Gastroesophageal sphincter (tissue), 4 donors: ENCODE data around the gene PDIA4. TPM values are rescaled to one million over a fixed set of nuclear protein-coding genes. Genes with fewer than 3 reads are reported as not detected.
A peak's percentile ranks its signal among the peaks of the same experiment; 100 is the strongest.

Experiments
- ATAC-seq: fragments of 150-250 bp; one replicate; pipeline ENCODE4 v1.9.1; 2016; ENCODE audit warnings: mild to moderate bottlenecking, moderate library complexity
- H3K27ac ChIP-seq, 4 donors: fragments of 200-600 bp; sonication (generic) in 3 of 4; 1 replicate in 3 of 4; 2 replicates in 1 of 4; pipeline ENCODE4 v1.5.1; 2016 to 2019
- H3K27me3 ChIP-seq: fragments of 200-600 bp; sonication (generic); one replicate; pipeline ENCODE4 v1.5.1; 2019
- H3K36me3 ChIP-seq, 2 donors: fragments of 200-600 bp; sonication (generic); one replicate each; pipeline ENCODE4 v1.5.1; 2019; ENCODE audit warnings: control low read depth in 1 of 2
- H3K4me1 ChIP-seq, 3 donors: fragments of 200-600 bp; sonication (generic); 1 replicate in 2 of 3; 2 replicates in 1 of 3; pipeline ENCODE4 v1.5.1; 2016 to 2019; ENCODE audit warnings: control low read depth in 2 of 3
- H3K4me3 ChIP-seq, 2 donors: fragments of 200-600 bp; sonication (generic); one replicate each; pipeline ENCODE4 v1.5.1; 2019; ENCODE audit warnings: mild to moderate bottlenecking in 1 of 2, moderate library complexity in 1 of 2
- H3K9me3 ChIP-seq, 3 donors: fragments of 200-600 bp; sonication (generic); one replicate each; pipeline ENCODE4 v1.5.1; 2017 to 2019; ENCODE audit warnings: control low read depth in 2 of 3
- CTCF ChIP-seq, 4 experiments: fragments of 200-600 bp in 2 of 4; fragments of 450-650 bp in 2 of 4; sonication (generic) in 1 of 4; IDR thresholded peaks; one replicate each; pipeline ENCODE4 v1.5.1; 2017 to 2019; ENCODE audit warnings: antibody characterized with exemption in 4 of 4, mild to moderate bottlenecking in 2 of 4, moderate library complexity in 2 of 4
- EP300 ChIP-seq: sonication (generic); formaldehyde crosslinking; IDR thresholded peaks from one replicate; pipeline ENCODE4 v1.6.1; 2017; ENCODE audit warnings: antibody characterized with exemption, mild to moderate bottlenecking
- POLR2A ChIP-seq, 2 donors: fragments of 450-650 bp; IDR thresholded peaks; one replicate each; pipeline ENCODE4 v1.6.1; 2017; ENCODE audit warnings: antibody characterized with exemption in 2 of 2, mild to moderate bottlenecking in 2 of 2, moderate library complexity in 1 of 2
- POLR2AphosphoS5 ChIP-seq: sonication (generic); formaldehyde crosslinking; IDR thresholded peaks from one replicate; pipeline ENCODE4 v1.6.1; 2017; ENCODE audit warnings: antibody characterized with exemption
- WGBS, 2 donors: methylation state at CpG; one replicate each; pipeline ENCODE4 v1.1.5; 2018; ENCODE audit warnings: low coverage in 1 of 2; 5-methylcytosine and 5-hydroxymethylcytosine counted together
- total RNA-seq, 4 donors: library from RNA; depleted of rRNA; stranded (reverse); fragments of >200 nt; gene quantifications; one replicate each; pipeline ENCODE4 v1.1.0, GENCODE V29; 2016

Gene PDIA4
- total RNA-seq, 4 donors from 2014 or later = 25.4 to 81.0 (median 46.5) TPM

GRCh38 chr7:148997497-148997896 lies 30.8 kb downstream of the PDIA4 start:
- H3K36me3 ChIP-seq = peaks cover 0 to 6% of the 10 kb centered on the region in 2 donors
- no peak overlapping the region for H3K4me3 ChIP-seq
- H3K27ac ChIP-seq = no peak overlapping the region
- no peak for TF ChIP-seq POLR2AphosphoS5
- TF ChIP-seq EP300 = no peak
- TF ChIP-seq POLR2A (IDR thresholded peaks at IDR 0.05) = no peak
- TF ChIP-seq CTCF (IDR thresholded peaks at IDR 0.05) = no peak
- H3K4me1 ChIP-seq = no peaks in the 10 kb centered on the region
- ATAC-seq = no peak
- 72% methylated on average over 3 of the region's 4 CpGs; no CpG with 5 or more reads in 1 of the 2 donors for WGBS, 2 donors
- H3K27me3 ChIP-seq = no peaks in the 10 kb centered on the region
- H3K9me3 ChIP-seq = no peaks in the 10 kb centered on the region

- TF ChIP-seq POLR2A (IDR thresholded peaks at IDR 0.05) (no peak), CTCF (IDR thresholded peaks at IDR 0.05) (no peak), POLR2AphosphoS5 (no peak), EP300 (no peak)
- no peak overlapping the region for H3K4me3 ChIP-seq
- H3K4me1 ChIP-seq = no peaks in the 10 kb centered on the region
- no peaks in the 10 kb centered on the region for H3K9me3 ChIP-seq
- no peaks in the 10 kb centered on the region for H3K27me3 ChIP-seq
- H3K36me3 ChIP-seq = no peaks in the 10 kb centered on the region
- H3K27ac ChIP-seq = no peak overlapping the region
- 80 to 100% methylated on average over 1 of the region's 3 CpGs for WGBS, 2 donors
- ATAC-seq = no peak
These were observed 33.7 kb downstream of the PDIA4 start for GRCh38 chr7:148994576-148994975.

- ATAC-seq = no peak
- Histone ChIP-seq H3K9me3 (no peaks in the 10 kb centered on the region), H3K36me3 (no peaks in the 10 kb centered on the region), H3K4me3 (no peak overlapping the region), H3K27ac (no peak overlapping the region), H3K27me3 (no peaks in the 10 kb centered on the region), H3K4me1 (peaks cover 0 to 6% (median 0%) of the 10 kb centered on the region in 3 donors)
- TF ChIP-seq POLR2A (IDR thresholded peaks at IDR 0.05) = no peak
- no peak for TF ChIP-seq CTCF (IDR thresholded peaks at IDR 0.05)
- no peak for TF ChIP-seq POLR2AphosphoS5
- no peak for TF ChIP-seq EP300
- WGBS, 2 donors = 83 to 93% methylated on average over 1 to 3 of the region's 8 CpGs
These were observed 35.1 kb downstream of the PDIA4 start for GRCh38 chr7:148993193-148993592.

GRCh38 chr7:148991536-148991935 lies 36.8 kb downstream of the PDIA4 start:
- H3K9me3 ChIP-seq = no peaks in the 10 kb centered on the region
- no peaks in the 10 kb centered on the region for H3K36me3 ChIP-seq
- H3K4me3 ChIP-seq = no peak overlapping the region
- WGBS, 2 donors = 22 to 50% methylated on average over 1 of the region's 1 CpG
- H3K27ac ChIP-seq = no peak overlapping the region
- peaks cover 0 to 11% (median 0%) of the 10 kb centered on the region in 3 donors for H3K4me1 ChIP-seq
- ATAC-seq = no peak
- TF ChIP-seq CTCF (IDR thresholded peaks at IDR 0.05) (no peak), POLR2AphosphoS5 (no peak), EP300 (no peak), POLR2A (IDR thresholded peaks at IDR 0.05) (no peak)
- no peaks in the 10 kb centered on the region for H3K27me3 ChIP-seq

- Histone ChIP-seq H3K9me3 (no peaks in the 10 kb centered on the region), H3K27ac (peak overlapping the region; percentile 85 to 90 (median 88))
- 3 to 4% methylated on average over 7 to 9 of the region's 9 CpGs for WGBS, 2 donors
These were observed 40.4 kb downstream of the PDIA4 start for GRCh38 chr7:148987751-148988512.

More at GRCh38 chr7:148987751-148988512, 40.4 kb downstream of the PDIA4 start:
- Histone ChIP-seq H3K27me3 (no peaks in the 10 kb centered on the region), H3K4me1 (peaks cover 4 to 44% (median 7%) of the 10 kb centered on the region in 3 donors), H3K4me3 (peak overlapping the region; percentile 69 to 98), H3K36me3 (no peaks in the 10 kb centered on the region)
- ATAC-seq = peak; percentile 4
- TF ChIP-seq CTCF (IDR thresholded peaks at IDR 0.05) = no peak
- TF ChIP-seq POLR2A (IDR thresholded peaks at IDR 0.05) = no peak
- no peak for TF ChIP-seq EP300
- TF ChIP-seq POLR2AphosphoS5 = no peak
